CD4-positive, alpha-beta T cell (primary cell): ENCODE data around the gene ESRRB. TPM values are rescaled to one million over a fixed set of nuclear protein-coding genes. Genes with fewer than 3 reads are reported as not detected.

ENCODE experiments used
- ATAC-seq: fragments of 200-7000 bp; cut with Tn5 transposase; one replicate; pipeline ENCODE4 v1.10.0; 2022; ENCODE audit warnings: mild to moderate bottlenecking; ENCODE audit not compliant: poor library complexity
- CTCF ChIA-PET: fragments of 350-600 bp; sonication (Branson Sonifier 250); formaldehyde crosslinking; loops from one replicate; lab custom pipeline; 2021; ENCODE audit warnings: antibody characterized with exemption, inconsistent platforms; lab: Charles Lee
- POLR2A ChIA-PET: fragments of 350-600 bp; sonication (Branson Sonifier 250); formaldehyde crosslinking; loops from one replicate; lab custom pipeline; 2021; ENCODE audit warnings: antibody characterized with exemption, inconsistent platforms; lab: Charles Lee
- DNase-seq, 14 experiments: peaks; one replicate each; pipeline ENCODE4 v3.0.0-alpha.2; 2013 to 2020; ENCODE audit warnings: mixed read lengths in 2 of 14
- H3K27ac ChIP-seq, 2 donors: one replicate each; pipeline versions ENCODE4 v1.5.1 to v1.7.0; 2013; ENCODE audit warnings: low read length in 2 of 2, low read depth in 1 of 2, mild to moderate bottlenecking in 1 of 2
- H3K27me3 ChIP-seq, 2 experiments: 1 replicate in 1 of 2; 2 replicates in 1 of 2; pipeline versions ENCODE4 v1.6.1 to v1.7.0; 2013; ENCODE audit warnings: low read length in 2 of 2, control low read depth in 1 of 2, mild to moderate bottlenecking in 1 of 2, moderate library complexity in 1 of 2; ENCODE audit not compliant: insufficient read depth in 2 of 2, control insufficient read depth in 1 of 2
- H3K36me3 ChIP-seq: one replicate; pipeline ENCODE4 v1.6.1; 2013; ENCODE audit warnings: low read length, control low read depth; ENCODE audit not compliant: insufficient read depth
- H3K4me1 ChIP-seq: one replicate; pipeline ENCODE4 v1.6.1; 2013; ENCODE audit warnings: low read length, control low read depth; ENCODE audit not compliant: insufficient read depth
- H3K4me3 ChIP-seq: one replicate; pipeline ENCODE4 v1.5.1; 2013; ENCODE audit warnings: mild to moderate bottlenecking, low read length, moderate library complexity
- H3K9me3 ChIP-seq, 2 experiments: 1 replicate in 1 of 2; 2 replicates in 1 of 2; pipeline versions ENCODE4 v1.6.1 to v1.7.0; 2013; ENCODE audit warnings: low read length in 2 of 2, mild to moderate bottlenecking in 2 of 2, control low read depth in 1 of 2, moderate library complexity in 1 of 2; ENCODE audit not compliant: control insufficient read depth in 1 of 2, insufficient read depth in 1 of 2
- H3K27ac Mint-ChIP-seq: one replicate; pipeline ENCODE4 v1.8.0; 2020; ENCODE audit warnings: mixed read lengths
- H3K27me3 Mint-ChIP-seq: one replicate; pipeline ENCODE4 v1.8.0; 2021; ENCODE audit warnings: mixed read lengths
- H3K36me3 Mint-ChIP-seq: one replicate; pipeline ENCODE4 v1.8.0; 2021; ENCODE audit warnings: low read depth, mixed read lengths
- H3K4me1 Mint-ChIP-seq: one replicate; pipeline ENCODE4 v1.8.0; 2021; ENCODE audit warnings: low read depth, mixed read lengths
- H3K4me3 Mint-ChIP-seq: one replicate; pipeline ENCODE4 v1.8.0; 2020; ENCODE audit warnings: mild to moderate bottlenecking, mixed read lengths
- H3K9me3 Mint-ChIP-seq: one replicate; pipeline ENCODE4 v1.8.0; 2020; ENCODE audit warnings: mixed read lengths
- intact Hi-C, 2 experiments: fragments of 100-400 bp; cut with DNase I in 1 of 2; cut with micrococcal nuclease in 1 of 2; formaldehyde crosslinking; loops; one replicate each; pipeline versions ENCODE4 v1.15.1 to v1.9.0; 2023 to 2025; cut with DNase I, micrococcal nuclease
- total RNA-seq, 174 experiments: library from RNA in 2 of 174; stranded (reverse) in 2 of 174; gene quantifications; one replicate each; pipeline ENCODE4 v1.2.3 and lab custom pipeline; 2021 to 2026
- TF ChIP-seq, protein P1 (sequence below): fragments of 200-600 bp; IDR thresholded peaks from one replicate; pipeline ENCODE4 v1.8.0; 2022; ENCODE audit warnings: antibody characterized with exemption, mild to moderate bottlenecking

The ESRRB gene
- total RNA-seq, 2 experiments from 2014 or later = 0.17 to 0.27 TPM

- Histone ChIP-seq H3K27ac (no peak overlapping the region), H3K27me3 (peaks cover 44 to 62% of the 10 kb centered on the region in 2 experiments), H3K36me3 (no peaks in the 10 kb centered on the region), H3K4me3 (no peak overlapping the region), H3K9me3 (peaks cover 0 to 6% of the 10 kb centered on the region in 2 experiments), H3K4me1 (no peaks in the 10 kb centered on the region)
- TF ChIP-seq, protein P1, sequence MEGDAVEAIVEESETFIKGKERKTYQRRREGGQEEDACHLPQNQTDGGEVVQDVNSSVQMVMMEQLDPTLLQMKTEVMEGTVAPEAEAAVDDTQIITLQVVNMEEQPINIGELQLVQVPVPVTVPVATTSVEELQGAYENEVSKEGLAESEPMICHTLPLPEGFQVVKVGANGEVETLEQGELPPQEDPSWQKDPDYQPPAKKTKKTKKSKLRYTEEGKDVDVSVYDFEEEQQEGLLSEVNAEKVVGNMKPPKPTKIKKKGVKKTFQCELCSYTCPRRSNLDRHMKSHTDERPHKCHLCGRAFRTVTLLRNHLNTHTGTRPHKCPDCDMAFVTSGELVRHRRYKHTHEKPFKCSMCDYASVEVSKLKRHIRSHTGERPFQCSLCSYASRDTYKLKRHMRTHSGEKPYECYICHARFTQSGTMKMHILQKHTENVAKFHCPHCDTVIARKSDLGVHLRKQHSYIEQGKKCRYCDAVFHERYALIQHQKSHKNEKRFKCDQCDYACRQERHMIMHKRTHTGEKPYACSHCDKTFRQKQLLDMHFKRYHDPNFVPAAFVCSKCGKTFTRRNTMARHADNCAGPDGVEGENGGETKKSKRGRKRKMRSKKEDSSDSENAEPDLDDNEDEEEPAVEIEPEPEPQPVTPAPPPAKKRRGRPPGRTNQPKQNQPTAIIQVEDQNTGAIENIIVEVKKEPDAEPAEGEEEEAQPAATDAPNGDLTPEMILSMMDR = no peak
- intact Hi-C loops = no loop called here
- H3K36me3 Mint-ChIP-seq = no peaks in the 10 kb centered on the region
- CTCF ChIA-PET = no interaction called here
- H3K4me3 Mint-ChIP-seq = no peak overlapping the region
- POLR2A ChIA-PET = no interaction called here
- H3K27me3 Mint-ChIP-seq = peaks cover 79% of the 10 kb centered on the region
- ATAC-seq = no peak
- H3K27ac Mint-ChIP-seq = no peak overlapping the region
- no peak for DNase-seq
- no peaks in the 10 kb centered on the region for H3K4me1 Mint-ChIP-seq
- H3K9me3 Mint-ChIP-seq = no peaks in the 10 kb centered on the region
Observed at GRCh38 chr14:76376409-76376877, 506 bp downstream of the ESRRB start.

GRCh38 chr14:76376878-76377734 lies 1.2 kb downstream of the ESRRB start:
- H3K27me3 Mint-ChIP-seq = peaks cover 79% of the 10 kb centered on the region
- Histone ChIP-seq H3K27me3 (peaks cover 50 to 56% of the 10 kb centered on the region in 2 experiments), H3K4me3 (no peak overlapping the region), H3K36me3 (no peaks in the 10 kb centered on the region), H3K27ac (no peak overlapping the region), H3K4me1 (no peaks in the 10 kb centered on the region), H3K9me3 (peaks cover 0 to 6% of the 10 kb centered on the region in 2 experiments)
- no peaks in the 10 kb centered on the region for H3K4me1 Mint-ChIP-seq
- no peak overlapping the region for H3K4me3 Mint-ChIP-seq
- TF ChIP-seq, protein P1 = no peak
- intact Hi-C loops = no loop called here
- ChIA-PET POLR2A (no interaction called here), CTCF (no interaction called here)
- H3K27ac Mint-ChIP-seq = no peak overlapping the region
- no peaks in the 10 kb centered on the region for H3K9me3 Mint-ChIP-seq
- DNase-seq (no peak), ATAC-seq (no peak)
- no peaks in the 10 kb centered on the region for H3K36me3 Mint-ChIP-seq

GRCh38 chr14:76377735-76378074 lies 1.8 kb downstream of the ESRRB start:
- Mint-ChIP-seq H3K27me3 (peaks cover 79% of the 10 kb centered on the region), H3K4me3 (no peak overlapping the region), H3K4me1 (no peaks in the 10 kb centered on the region), H3K27ac (no peak overlapping the region), H3K36me3 (no peaks in the 10 kb centered on the region), H3K9me3 (no peaks in the 10 kb centered on the region)
- CTCF ChIA-PET = interaction anchor here (1.3 kb wide), 1 partner anchor 9 kb away, joined by 4 read pairs; no protein-coding TSS in a partner anchor
- Histone ChIP-seq H3K36me3 (no peaks in the 10 kb centered on the region), H3K4me3 (no peak overlapping the region), H3K27ac (no peak overlapping the region), H3K4me1 (no peaks in the 10 kb centered on the region), H3K27me3 (peaks cover 53 to 55% of the 10 kb centered on the region in 2 experiments), H3K9me3 (peaks cover 0 to 6% of the 10 kb centered on the region in 2 experiments)
- ATAC-seq (no peak), DNase-seq (no peak)
- TF ChIP-seq, protein P1 = no peak
- POLR2A ChIA-PET = no interaction called here
- intact Hi-C loops = no loop called here
